HepG2 (cell line): ENCODE data around the gene TFDP1. TPM values are rescaled to one million over a fixed set of nuclear protein-coding genes. Genes with fewer than 3 reads are reported as not detected.

Source experiments
- AGO2 ChIP-seq: fragments of 200-400 bp; formaldehyde crosslinking; optimal IDR thresholded peaks from 2 replicates; pipeline ENCODE3; 2017; ENCODE audit warnings: mild to moderate bottlenecking, low read depth, low read length, moderate library complexity
- BORCS8-MEF2B ChIP-seq: sonication (generic); formaldehyde crosslinking; IDR thresholded peaks from 2 replicates; pipeline ENCODE4 v1.8.0; 2022; ENCODE audit warnings: mild to moderate bottlenecking, missing genetic modification reagents
- CBX2 ChIP-seq, 2 experiments: fragments of 200-600 bp in 1 of 2; sonication (generic); formaldehyde crosslinking in 1 of 2; IDR thresholded peaks; 2 replicates each; pipeline versions ENCODE4 v1.7.0 to v1.8.1; 2018 to 2022; ENCODE audit warnings: low read depth in 2 of 2, low read length in 1 of 2, mild to moderate bottlenecking in 1 of 2, missing genetic modification reagents in 1 of 2
- DMAP1 ChIP-seq: IDR thresholded peaks from 2 replicates; pipeline ENCODE4 v1.6.1; 2016
- IRF2 ChIP-seq: IDR thresholded peaks from 2 replicates; pipeline ENCODE4 v1.6.1; 2018; ENCODE audit warnings: missing genetic modification reagents, missing compliant biosample characterization
- MAFF ChIP-seq: IDR thresholded peaks from 2 replicates; pipeline ENCODE4 v1.6.1; 2011; ENCODE audit warnings: low read depth, low read length, improper control_type of control experiment
- MLLT10 ChIP-seq: sonication (generic); formaldehyde crosslinking; IDR thresholded peaks from 2 replicates; pipeline ENCODE4 v1.4.0; 2020; ENCODE audit warnings: missing genetic modification reagents
- MXD1 ChIP-seq: sonication (generic); formaldehyde crosslinking; IDR thresholded peaks from 2 replicates; pipeline ENCODE4 v1.4.0; 2020; ENCODE audit warnings: mild to moderate bottlenecking, missing genetic modification reagents
- NR0B2 ChIP-seq: sonication (generic); formaldehyde crosslinking; IDR thresholded peaks from 2 replicates; pipeline ENCODE4 v1.4.0; 2020; ENCODE audit warnings: mild to moderate bottlenecking, missing genetic modification reagents
- SKI ChIP-seq: fragments of 450-650 bp; IDR thresholded peaks from one replicate; pipeline ENCODE4 v1.6.1; 2018; ENCODE audit warnings: mild to moderate bottlenecking; ENCODE audit not compliant: partially characterized antibody
- ZBTB1 ChIP-seq: sonication (generic); formaldehyde crosslinking; IDR thresholded peaks from 2 replicates; pipeline ENCODE4 v1.4.0; 2020; ENCODE audit warnings: missing genetic modification reagents, borderline replicate concordance
- ZBTB46 ChIP-seq: sonication (generic); formaldehyde crosslinking; IDR thresholded peaks from 2 replicates; pipeline ENCODE4 v1.4.0; 2020; ENCODE audit warnings: mild to moderate bottlenecking, missing genetic modification reagents, borderline replicate concordance
- ZNF292 ChIP-seq: sonication (generic); formaldehyde crosslinking; IDR thresholded peaks from 2 replicates; pipeline ENCODE4 v1.8.1; 2022; ENCODE audit warnings: mild to moderate bottlenecking, low read depth, missing genetic modification reagents, borderline replicate concordance
- ZNF589 ChIP-seq: sonication (generic); formaldehyde crosslinking; conservative IDR thresholded peaks from 2 replicates; pipeline ENCODE4 v1.8.0; 2022; ENCODE audit warnings: mild to moderate bottlenecking, moderate library complexity, missing genetic modification reagents
- ZNF646 ChIP-seq: sonication (generic); formaldehyde crosslinking; IDR thresholded peaks from 2 replicates; pipeline ENCODE4 v1.9.0; 2021; ENCODE audit warnings: mild to moderate bottlenecking, missing genetic modification reagents
- ZNF660 ChIP-seq: sonication (generic); formaldehyde crosslinking; IDR thresholded peaks from 2 replicates; pipeline ENCODE4 v1.5.1; 2020; ENCODE audit warnings: mild to moderate bottlenecking, low read depth, missing genetic modification reagents, borderline replicate concordance
- ZNF710 ChIP-seq: sonication (generic); formaldehyde crosslinking; IDR thresholded peaks from 2 replicates; pipeline ENCODE4 v1.5.0; 2020; ENCODE audit warnings: mild to moderate bottlenecking, missing genetic modification reagents, borderline replicate concordance
- polyA plus RNA-seq, 8 experiments: library from polyadenylated mRNA; depleted of rRNA in 3 of 8; stranded (reverse) in 7 of 8; unstranded in 1 of 8; fragments of >200 nt; fragmentation: Illumina TruSeq in 4 of 8; extraction: Trizol in 4 of 8; gene quantifications; 2 replicates each; pipeline versions ENCODE4 v1.2.1 to v1.2.3, GENCODE V29; 2011 to 2016; ENCODE audit warnings: low read depth in 4 of 8, missing spikeins in 1 of 8, mixed read lengths in 1 of 8; ENCODE audit not compliant: insufficient read depth in 1 of 8
- total RNA-seq, 5 experiments: library from RNA; depleted of rRNA; stranded (reverse); fragments of >200 nt; fragmentation: Illumina TruSeq; extraction: Trizol; gene quantifications; 2 replicates each; pipeline ENCODE4 v1.2.3, GENCODE V29; 2016; ENCODE audit warnings: low read depth in 1 of 5

Gene TFDP1
- total and polyA plus RNA-seq, 2 of the 13 experiments (the other 11 are each of a cell fraction or from before 2014, with no cell fraction given), result 38.0 to 84.2 TPM

DNA sequence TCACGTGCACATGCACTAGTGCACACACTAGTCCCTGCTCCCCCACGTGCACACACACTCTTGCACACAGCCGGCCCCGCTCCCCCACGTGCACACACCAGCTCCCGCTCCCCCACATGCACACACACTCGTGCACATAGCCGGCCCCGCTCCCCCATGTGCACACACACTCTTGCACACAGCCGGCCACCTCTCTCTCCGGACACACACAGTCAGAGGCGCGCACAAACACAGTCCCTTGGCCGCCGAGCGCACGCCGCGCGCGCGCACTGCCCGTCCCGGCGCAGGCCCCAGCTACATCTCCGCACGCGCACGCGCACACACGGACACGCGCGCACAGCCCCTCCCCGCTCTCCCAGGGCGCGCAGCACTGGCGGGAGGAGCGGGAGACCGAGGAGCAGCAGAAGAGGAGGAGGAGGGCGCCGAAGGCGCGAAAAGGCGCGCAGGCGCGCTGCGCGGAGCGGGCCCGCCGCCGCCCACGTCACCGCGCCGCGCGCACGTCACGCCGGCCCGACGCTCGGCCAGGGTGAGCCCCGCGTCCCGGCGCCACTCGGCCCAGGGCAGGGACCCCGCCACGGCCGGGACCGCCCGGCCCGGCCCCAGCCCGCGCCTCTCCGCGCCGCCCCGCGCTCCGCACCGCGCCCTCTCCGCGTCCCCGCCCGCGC is at the start of gene TFDP1 (continued):
- TF ChIP-seq ZNF646 (CRISPR knock-in tag) (0 out of 2 replicates have a peak, but pooled peaks have one; percentile 57), ZNF589 (0 out of 2 replicates have a peak, but pooled peaks have one; percentile 59), DMAP1 (CRISPR knock-in tag) (peak; percentile 48; the same call in 1 of the 2 replicates), IRF2 (CRISPR knock-in tag) (no peak), ZNF710 (no peak), ZNF660 (CRISPR knock-in tag) (no peak), MAFF (no peak), NR0B2 (peak; percentile 52; the same call in 1 of the 2 replicates), ZBTB1 (CRISPR knock-in tag) (no peak), MXD1 (CRISPR knock-in tag) (peak; percentile 54; the same call in 1 of the 2 replicates), AGO2 (peak; percentile 17), BORCS8-MEF2B (CRISPR knock-in tag) (0 out of 2 replicates have a peak, but pooled peaks have one; percentile 72), SKI (peak; percentile 11), ZNF292 (CRISPR knock-in tag) (no peak), ZBTB46 (no peak), MLLT10 (no peak), CBX2 (IDR thresholded peaks at IDR 0.05; ENCODE audit: low read depth, low read length) (no peak), CBX2 (CRISPR knock-in tag; IDR thresholded peaks at IDR 0.05; ENCODE audit: low read depth) (no peak)
